GM21529 (cell line): ENCODE data around the gene MALT1.
A peak's percentile ranks its signal among the peaks of the same experiment; 100 is the strongest.
"Not testable (repeated sequence)": the region's sequence is repeated elsewhere in the genome, so short reads cannot be mapped to it uniquely, and the experiment has no call there.

Experiments
- ATAC-seq: cut with Tn5 transposase; IDR thresholded peaks from one replicate; pipeline ENCODE4 v1.9.1; 2021; ENCODE audit not compliant: unreplicated experiment

Gene MALT1

GRCh38 chr18:58728719-58729118 lies 57.5 kb downstream of the MALT1 start:
- no peak for ATAC-seq

GRCh38 chr18:58730618-58731017 lies 59.4 kb downstream of the MALT1 start:
- ATAC-seq, result no peak

GRCh38 chr18:58732471-58732870 lies 61.2 kb downstream of the MALT1 start:
- no peak for ATAC-seq

- no peak for ATAC-seq
Observed at GRCh38 chr18:58733866-58734265, 62.6 kb downstream of the MALT1 start.

GRCh38 chr18:58738322-58738721 lies 67.1 kb downstream of the MALT1 start:
- ATAC-seq, result no peak

- ATAC-seq, result no peak
Observed at GRCh38 chr18:58745914-58746313, 74.6 kb downstream of the MALT1 start.

- ATAC-seq, result no peak
Observed at GRCh38 chr18:58748899-58749595, 77.8 kb downstream of the MALT1 start.

GRCh38 chr18:58753976-58754375 lies 82.7 kb downstream of the MALT1 start:
- ATAC-seq, result no peak

- no peak for ATAC-seq
Observed at GRCh38 chr18:58754544-58755068, 83.3 kb downstream of the MALT1 start.

GRCh38 chr18:58755304-58756010 lies 84.2 kb downstream of the MALT1 start:
- no peak for ATAC-seq

GRCh38 chr18:58756148-58756547 lies 84.9 kb downstream of the MALT1 start:
- ATAC-seq, result no peak

GRCh38 chr18:58756596-58757240 lies 85.5 kb downstream of the MALT1 start:
- no peak for ATAC-seq

- not testable (repeated sequence) for ATAC-seq
Observed at GRCh38 chr18:58757351-58757750, 86.1 kb downstream of the MALT1 start.

- no peak for ATAC-seq
Observed at GRCh38 chr18:58758046-58758445, 86.8 kb downstream of the MALT1 start.

- no peak for ATAC-seq
Observed at GRCh38 chr18:58758606-58759005, 87.3 kb downstream of the MALT1 start.

GRCh38 chr18:58761241-58761969 lies 90.1 kb downstream of the MALT1 start:
- ATAC-seq, result peak; percentile 77

GRCh38 chr18:58761970-58762780 lies 90.9 kb downstream of the MALT1 start:
- no peak for ATAC-seq

- ATAC-seq, result no peak
Observed at GRCh38 chr18:58762781-58763171, 91.5 kb downstream of the MALT1 start.

GRCh38 chr18:58766164-58766563 lies 94.9 kb downstream of the MALT1 start:
- ATAC-seq, result no peak

- no peak for ATAC-seq
Observed at GRCh38 chr18:58766946-58767345, 95.7 kb downstream of the MALT1 start.
